Measurements from ENCODE around the gene APLP2.
"Not testable (repeated sequence)": the region's sequence is repeated elsewhere in the genome, so short reads cannot be mapped to it uniquely, and the experiment has no call there.

DNA sequence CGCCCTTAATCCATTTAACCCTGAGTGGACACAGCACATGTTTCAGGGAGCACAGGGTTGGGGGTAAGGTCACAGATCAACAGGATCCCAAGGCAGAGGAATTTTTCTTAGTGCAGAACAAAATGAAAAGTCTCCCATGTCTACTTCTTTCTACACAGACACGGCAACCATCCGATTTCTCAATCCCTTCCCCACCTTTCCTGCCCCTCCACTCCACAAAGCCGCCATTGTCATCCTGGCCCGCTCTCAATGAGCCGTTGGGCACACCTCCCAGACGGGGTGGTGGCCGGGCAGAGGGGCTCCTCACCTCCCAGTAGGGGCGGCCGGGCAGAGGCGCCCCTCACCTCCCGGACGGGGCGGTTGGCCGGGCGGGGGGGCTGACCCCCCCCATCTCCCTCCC is 20.8 kb downstream of the APLP2 start:
- TF ChIP-seq, protein P1, sequence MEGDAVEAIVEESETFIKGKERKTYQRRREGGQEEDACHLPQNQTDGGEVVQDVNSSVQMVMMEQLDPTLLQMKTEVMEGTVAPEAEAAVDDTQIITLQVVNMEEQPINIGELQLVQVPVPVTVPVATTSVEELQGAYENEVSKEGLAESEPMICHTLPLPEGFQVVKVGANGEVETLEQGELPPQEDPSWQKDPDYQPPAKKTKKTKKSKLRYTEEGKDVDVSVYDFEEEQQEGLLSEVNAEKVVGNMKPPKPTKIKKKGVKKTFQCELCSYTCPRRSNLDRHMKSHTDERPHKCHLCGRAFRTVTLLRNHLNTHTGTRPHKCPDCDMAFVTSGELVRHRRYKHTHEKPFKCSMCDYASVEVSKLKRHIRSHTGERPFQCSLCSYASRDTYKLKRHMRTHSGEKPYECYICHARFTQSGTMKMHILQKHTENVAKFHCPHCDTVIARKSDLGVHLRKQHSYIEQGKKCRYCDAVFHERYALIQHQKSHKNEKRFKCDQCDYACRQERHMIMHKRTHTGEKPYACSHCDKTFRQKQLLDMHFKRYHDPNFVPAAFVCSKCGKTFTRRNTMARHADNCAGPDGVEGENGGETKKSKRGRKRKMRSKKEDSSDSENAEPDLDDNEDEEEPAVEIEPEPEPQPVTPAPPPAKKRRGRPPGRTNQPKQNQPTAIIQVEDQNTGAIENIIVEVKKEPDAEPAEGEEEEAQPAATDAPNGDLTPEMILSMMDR (IDR thresholded peaks at IDR 0.05) = not testable (repeated sequence)
- not testable (repeated sequence) for TF ChIP-seq POLR2A (IDR thresholded peaks at IDR 0.05)
